Femur (tissue), 1 donor: ENCODE results near the gene PKD1.

Source experiments
- DNase-seq: peaks from one replicate; pipeline ENCODE4 v3.0.0-alpha.2; 2017

The PKD1 gene

GRCh38 chr16:2167068-2167638 is 31.5 kb upstream of the PKD1 start:
- no peak for DNase-seq

GRCh38 chr16:2166263-2167067 is 30.8 kb upstream of the PKD1 start:
- no peak for DNase-seq

GRCh38 chr16:2165861-2166260 is 30.2 kb upstream of the PKD1 start:
- DNase-seq: no peak

DNA sequence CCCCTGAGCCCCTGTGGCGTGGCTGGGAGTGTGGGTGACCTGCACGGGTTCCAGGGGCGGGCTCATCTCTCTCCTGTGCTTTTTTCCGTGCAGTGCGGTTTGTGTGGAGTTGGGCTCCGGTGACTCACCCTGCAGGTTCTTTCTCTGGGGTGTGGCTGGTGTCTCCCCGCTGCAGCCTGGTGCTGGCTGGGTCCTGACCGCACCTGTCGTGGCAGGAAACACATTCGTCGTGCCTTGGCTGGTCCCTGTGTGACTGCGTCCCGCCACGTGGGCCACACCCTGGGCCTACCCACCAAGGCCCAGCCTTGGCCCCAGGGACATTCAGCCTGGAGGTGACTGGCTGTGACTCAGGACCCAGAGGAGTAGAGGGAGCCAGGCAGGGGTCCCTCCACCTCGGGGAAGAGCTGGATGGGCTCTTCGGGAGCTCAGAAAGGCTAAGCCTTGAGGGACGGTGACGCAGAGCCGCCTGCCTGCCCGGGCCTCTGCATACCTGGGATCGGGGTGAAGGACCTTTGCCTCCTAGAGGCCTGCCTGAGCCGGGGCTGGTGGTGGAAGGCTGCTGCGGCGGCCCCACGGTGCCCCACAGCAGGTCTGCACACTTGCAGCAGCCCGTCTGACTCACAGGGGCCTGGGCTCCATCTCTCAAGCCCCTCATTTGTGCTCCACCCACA is 27.6 kb upstream of the PKD1 start:
- DNase-seq: no peak

DNA sequence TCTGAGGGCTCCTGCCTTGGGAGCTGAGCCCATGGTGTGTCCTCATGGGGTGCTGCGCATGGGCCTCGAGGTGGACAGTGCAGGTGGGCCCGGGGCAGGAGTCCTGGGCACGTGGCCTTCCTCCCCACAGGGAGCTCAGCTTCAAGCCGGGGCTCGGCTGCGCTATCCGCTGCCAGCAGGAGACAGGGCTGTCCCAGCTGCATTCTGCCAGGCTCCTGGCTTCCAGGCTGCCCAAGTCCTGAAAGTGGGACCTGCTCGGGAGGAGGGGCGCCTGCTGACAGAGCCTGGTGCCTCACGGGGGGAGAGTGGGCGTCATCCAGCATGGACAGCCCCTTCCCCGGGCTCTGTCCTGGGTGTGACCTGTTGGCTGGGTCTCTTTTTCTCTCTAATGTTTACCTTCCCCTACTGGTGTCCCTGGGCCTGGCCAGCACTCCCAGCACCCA is 27.0 kb upstream of the PKD1 start:
- no peak for DNase-seq

DNA sequence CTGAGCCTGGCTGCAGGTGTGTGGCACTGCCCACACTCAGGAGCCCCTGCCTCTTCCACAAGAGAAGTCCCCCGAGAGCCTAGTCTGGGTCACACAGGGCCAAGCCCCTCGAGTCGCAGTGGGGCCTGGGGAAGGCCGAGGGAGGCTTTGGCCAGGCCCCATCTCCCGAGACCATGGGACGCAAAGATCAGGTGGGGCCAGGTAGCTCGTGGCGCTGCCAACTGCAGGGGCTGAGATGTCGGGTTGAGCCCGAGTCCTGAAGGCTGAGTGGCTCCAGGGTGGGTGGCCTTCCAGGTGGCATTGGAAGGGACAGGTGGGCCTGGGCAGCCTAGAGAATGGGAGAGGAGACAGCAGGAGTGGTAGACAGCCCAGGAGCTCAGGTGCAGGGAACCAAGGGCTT is 26.2 kb upstream of the PKD1 start:
- no peak for DNase-seq

DNA sequence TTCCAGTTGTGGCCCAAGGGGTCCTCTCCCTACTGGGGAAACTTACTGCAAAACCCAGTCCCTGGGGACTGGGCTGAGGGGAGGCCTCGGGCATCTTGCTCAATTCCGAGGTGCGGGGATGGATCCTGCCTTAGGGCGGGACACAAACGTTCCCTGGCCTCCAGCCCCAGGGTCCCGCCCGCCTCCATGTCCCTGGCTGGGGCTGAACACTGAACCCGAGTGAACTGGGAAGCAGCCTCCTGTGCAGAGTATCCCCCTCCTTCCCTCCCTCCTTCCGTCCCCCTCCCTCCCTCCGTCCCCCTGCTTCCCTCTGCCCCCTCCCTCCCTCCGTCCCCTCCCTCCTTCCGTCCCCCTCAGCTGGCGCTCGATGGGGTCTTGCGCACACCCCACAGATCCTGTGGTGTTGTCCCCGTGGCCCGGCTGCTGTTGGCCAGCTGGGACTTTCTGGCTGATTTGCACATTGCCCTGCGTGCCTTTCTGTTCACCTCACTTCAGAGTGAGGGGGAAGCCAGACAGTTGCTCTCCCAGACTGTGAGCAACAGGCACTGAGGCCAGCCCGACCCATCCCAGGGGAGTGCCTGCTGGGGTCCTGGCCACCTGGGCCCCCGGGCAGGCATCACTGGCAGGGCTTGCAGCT is 25.3 kb upstream of the PKD1 start:
- DNase-seq: no peak

- peak; percentile 93 for DNase-seq
These were observed 23.6 kb upstream of the PKD1 start for GRCh38 chr16:2159175-2159838.

GRCh38 chr16:2158262-2158638 is 22.6 kb upstream of the PKD1 start:
- no peak for DNase-seq

DNA sequence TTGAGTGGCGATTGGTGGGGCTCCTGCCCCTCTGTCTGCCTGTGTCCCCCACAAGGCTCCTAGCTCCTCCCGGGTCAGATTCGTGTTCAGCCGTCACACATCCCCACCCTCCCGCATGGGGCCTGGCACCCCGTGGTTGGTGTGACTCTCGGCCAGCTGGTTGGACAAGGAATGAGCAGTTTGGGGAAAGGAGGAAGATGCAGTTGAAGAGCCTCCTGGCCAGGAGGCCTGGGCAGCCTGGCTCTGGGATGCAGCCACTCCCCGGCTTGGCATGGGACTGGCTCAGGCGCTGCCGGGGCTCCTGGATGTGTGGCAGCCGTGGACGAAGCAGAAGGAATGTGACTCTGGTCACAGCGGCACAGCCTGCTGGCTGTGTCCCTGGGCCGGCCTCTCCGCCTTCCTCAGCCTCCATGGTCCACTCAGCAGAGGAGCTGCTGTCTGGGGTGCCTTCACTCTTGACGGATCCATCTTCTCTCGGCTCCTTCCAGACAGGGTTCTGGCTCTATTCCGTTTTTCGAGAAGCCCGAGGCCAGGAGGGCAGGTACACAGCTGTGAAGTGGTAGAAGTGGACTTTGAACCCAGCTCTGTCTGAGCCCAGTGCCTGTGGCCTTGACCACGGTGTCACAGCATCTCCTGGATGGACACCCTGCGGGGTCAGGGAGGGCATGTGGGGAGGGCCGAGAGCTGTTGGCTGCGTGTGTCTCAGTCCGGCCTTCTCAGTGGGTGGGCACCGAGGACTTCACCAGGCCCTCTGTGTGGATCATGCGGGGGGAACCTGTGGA is 22.0 kb upstream of the PKD1 start:
- no peak for DNase-seq

DNA sequence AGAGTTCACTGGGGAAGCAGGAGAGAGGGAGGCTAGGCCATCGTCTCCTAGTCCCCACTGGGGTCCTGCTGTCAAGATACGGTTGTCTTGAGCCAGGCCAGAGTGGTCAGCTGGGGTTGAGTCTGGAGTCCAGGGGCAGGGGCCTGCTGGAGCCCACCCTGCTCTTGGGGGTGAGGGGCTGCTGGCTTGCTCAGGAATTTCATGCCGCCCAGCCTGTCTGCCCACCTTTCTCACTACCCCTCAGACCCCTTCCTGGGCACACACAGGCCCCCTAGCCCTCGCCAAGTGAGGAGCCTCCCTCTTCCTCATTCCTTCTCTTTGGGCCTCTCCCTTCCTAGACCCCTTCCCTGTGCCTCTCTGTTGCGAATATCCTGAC is 21.1 kb upstream of the PKD1 start:
- no peak for DNase-seq

DNA sequence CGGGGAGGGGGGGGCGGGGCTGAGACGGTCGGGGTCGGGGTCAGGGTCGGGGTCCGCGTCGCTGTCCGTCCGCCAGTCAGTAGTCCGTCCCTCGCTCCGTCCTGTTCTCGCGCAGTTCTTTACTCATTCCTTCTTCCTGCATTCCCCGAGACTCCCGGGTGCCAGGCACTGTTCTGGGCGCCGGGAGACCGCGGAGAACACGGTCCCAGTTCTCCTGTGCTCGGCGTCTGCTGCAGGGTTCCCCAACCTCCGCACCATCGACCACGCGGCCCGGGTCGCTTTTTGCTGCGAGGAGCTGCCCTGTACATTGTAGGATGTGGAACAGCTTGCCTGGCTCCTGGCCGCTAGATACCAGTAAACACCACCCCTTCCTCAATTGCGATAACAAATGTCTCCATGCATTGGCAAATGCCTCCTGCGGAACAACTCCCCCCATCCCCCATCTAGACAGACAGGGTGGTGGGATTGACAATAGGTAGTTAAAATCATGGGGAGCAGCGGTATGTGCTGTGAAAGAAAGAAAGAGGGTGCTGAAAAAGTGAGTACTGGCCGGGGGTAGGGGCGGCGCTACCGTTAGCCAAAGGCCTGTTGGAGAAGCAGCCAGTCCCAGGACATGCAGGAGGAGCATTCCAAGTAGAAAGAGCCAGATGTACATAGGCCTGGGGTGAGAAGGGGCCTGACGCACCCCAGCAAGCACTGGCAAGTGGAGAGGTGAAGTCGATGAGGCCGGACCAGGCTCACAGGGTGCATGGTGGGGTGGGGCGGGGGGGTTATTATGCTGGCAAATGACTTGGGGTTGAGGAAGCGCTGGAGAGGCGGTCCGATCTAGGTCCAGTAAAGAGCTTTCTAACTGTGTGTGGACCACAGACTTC is 20.5 kb upstream of the PKD1 start:
- DNase-seq: peak; percentile 80

DNA sequence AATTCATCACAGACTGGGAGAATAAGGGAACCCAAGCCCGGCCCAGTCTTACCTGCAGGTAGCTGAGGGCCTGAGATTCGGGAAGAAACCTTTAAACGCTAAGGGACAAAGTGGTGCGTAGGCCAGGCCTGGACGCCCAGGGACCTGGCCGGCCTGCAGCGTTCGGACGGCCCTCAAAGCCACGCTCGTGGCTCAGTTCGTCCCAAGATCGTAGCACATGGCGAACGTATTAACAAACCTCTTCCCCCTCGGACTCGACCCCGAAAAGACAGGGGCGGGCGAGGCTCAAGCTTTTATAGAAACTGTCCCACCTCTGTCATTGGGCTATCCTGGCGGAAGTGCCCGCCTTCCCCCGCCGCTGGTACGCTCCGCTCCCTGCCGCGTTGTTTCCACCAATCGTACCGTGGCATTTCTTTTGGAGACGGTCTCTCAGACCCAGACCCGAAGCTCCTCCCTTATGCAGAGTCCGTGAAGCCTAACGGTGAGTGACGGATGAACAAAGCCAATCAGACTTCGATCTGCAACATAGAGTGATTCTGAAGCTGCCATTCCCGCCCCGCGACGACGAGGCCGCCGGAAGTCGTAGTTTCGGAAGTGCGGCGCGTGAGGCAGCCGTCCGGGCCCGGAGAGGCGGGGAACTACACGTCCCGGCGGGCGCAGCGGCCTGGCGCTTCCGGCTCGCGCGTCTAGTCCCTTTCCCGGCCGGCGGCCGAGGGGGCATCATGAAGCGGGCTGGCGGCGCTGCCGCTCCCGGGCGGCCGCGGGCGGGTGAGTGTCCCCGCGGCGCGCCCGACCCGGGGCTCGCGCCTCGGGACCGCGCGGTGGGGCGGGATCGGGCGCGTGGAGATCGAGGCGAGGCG is 19.6 kb upstream of the PKD1 start, which contains the start of gene TRAF7:
TRAF7 (plus strand) TSS at position 692 of the 860 bp plus-strand sequence. CDS start 8,139 bp downstream, outside the sequence.
- peak; percentile 100 for DNase-seq

DNA sequence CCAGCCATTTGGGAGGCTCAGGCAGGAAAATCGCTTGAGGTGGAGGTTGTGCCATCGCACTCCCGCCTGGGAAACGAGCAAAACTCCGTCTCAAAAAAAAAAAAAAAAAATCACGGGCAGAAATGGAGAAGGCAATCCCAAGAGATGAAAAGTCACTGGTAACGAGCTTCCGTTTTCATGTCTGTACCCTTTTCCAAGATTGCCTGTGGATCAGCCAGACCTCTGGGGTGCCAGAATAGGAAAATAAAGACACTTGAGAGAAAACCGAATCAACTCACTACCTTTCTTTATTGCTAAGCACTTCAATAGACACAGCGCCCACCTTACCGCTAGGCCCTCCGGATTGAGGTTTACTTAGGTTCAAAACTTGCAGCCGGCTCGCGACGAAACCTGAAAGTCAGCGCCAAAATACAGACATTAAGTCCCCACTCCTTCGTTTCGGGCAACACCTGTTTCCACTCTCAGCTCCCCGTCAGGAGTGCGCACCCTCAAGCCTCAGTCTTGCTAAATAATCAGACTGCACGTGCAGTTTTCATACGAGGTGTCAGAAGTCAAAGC is 18.9 kb upstream of the PKD1 start:
- DNase-seq: no peak

DNA sequence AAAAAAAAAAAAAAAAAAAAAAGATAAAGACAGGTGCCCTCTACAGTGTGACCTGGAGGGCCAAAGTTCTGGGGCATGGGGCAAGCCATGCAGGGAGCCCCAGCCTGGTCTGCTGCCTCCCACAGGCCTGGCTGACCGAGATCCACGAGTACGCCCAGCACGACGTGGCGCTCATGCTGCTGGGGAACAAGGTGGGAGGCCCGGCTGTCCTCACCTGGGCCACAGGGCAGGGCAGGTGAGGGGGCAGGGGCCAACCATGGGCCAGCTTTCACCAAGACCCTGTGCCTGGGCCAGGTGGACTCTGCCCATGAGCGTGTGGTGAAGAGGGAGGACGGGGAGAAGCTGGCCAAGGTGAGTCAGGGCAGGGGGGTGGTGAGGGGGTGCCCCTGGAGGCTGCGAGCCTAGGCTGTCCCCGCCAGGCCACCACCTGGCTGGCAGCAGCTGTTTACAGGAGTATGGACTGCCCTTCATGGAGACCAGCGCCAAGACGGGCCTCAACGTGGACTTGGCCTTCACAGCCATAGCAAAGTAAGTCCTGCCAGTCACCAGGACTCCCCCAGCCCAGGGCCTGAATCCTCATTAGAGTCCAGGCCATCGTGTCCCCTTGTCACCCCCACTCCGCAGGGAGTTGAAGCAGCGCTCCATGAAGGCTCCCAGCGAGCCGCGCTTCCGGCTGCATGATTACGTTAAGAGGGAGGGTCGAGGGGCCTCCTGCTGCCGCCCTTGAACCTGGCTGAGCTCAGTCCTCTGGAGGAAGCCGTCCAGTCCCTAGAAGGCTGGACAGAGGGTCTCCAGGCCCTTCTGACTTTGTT is 17.2 kb upstream of the PKD1 start:
- DNase-seq: no peak

DNA sequence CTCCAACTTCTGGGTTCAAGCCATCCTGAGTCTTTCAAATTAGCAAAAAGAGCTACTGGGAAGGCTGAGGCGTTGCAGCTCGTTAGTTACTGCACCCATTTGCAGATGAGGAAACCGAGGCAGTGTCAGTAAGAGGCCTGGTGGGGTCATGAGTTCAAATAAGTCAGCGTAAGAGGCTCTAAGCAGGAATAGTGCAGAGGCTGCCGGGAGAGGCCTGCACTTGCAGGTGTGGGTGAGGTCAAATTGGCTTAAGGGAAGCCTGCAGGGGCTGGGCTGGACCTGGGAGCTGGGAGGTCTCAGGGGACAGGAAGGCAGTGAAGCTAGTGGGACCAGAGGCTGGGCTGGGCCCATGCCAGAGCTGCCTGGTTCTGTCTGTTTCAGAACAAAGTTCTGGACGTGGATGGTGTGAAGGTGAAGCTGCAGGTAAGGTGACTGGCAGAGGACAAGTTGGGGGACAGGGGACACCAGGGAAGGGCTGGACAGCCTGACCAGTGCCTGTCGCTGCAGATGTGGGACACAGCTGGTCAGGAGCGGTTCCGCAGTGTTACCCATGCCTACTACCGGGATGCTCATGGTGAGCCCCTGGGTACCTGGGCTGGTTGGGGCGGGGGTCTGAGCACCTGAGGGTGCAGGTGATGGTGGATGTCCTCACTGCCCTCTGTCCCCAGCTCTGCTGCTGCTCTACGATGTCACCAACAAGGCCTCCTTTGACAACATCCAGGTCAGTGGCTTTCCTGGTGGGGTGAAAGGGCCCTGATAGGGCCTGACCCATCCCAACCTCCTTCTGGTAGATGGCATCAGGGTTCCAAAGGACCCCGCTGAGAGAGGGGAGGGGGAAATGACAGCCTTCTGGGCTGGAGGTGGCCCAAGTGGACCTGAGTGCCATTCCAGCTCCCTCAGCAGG is 15.7 kb upstream of the PKD1 start:
- DNase-seq: no peak

DNA sequence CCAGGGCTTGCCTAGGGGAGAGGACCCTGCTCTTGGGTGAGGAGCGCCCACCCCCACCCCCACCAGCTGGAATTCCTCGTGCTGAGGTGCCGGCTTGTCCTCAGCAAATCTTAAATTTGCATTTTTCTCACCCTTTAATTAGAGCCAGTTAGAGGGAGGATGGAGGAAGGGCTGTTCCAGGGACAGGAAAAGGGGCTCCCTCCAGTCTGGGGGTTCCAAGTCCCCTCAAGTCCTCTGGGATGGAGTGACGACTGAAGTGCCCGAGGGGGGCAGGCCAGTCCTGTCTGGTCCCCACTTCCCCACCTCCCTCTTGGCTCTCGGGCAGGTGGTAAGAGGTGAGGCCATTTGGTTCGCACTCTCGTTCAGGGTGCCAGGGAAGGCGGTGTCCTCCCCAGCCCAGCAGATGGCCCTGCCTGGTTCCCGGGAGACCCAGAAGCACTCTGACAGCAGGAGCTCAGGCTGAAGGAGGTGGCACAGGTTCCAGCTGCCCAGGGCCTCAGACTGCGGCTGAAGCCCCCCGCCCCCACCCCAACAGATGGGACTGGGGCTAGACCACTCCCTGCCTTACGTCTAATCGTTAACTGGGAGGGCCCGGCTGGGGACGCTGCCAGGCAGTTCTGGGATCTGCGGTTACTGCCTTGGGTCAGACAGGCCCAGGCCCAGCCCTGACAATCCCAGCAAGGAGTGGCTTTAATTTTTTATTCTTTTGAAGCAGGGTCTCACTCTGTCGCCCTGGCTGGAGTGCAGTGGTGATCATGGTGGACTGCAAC is 14.9 kb upstream of the PKD1 start:
- DNase-seq: peak; percentile 63
